ENCODE measurements around the gene PPP1R7.

DNA sequence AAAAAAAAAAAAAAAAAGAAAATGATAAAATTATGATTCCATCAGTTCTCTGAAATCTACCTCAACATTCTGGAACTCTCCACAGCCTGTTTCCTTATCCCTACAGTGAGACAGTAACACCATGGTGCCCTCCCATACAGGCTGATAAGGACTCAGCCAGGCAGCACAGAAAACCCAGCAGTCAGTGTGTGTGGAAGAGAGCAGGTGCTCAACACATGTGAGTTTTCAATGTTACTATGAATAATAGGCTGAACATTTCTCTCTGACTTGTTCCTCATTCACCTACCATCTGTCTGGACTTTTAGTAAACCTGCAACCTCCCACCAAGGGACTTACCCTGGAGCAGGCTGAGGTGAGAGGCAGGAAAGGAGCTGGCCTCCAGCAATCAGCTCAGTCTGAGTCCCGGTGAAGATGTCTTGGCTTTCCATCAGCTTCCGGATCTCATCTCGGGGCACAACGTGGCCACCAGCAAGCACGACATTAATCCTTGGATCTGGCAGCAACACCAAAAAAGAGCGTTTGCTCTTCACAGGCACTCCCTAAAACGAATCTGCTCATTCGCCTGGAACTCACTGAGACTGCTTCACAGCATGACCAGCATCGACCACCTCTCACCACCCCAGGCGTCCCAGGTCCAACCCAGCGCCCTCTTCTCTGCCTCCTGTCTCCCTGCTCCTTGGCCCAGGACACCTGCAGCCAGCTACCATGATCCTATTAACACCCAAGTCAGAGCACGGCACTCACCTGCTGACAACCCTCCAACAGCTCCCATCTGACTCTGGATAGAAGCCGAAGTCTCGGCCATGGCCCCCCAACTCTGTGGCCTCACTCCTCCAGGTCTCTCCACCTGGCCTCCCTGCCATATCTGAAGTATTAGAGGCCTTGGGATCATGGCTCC lies 17.5 kb upstream of the PPP1R7 start:
- TF ChIP-seq, protein P1, sequence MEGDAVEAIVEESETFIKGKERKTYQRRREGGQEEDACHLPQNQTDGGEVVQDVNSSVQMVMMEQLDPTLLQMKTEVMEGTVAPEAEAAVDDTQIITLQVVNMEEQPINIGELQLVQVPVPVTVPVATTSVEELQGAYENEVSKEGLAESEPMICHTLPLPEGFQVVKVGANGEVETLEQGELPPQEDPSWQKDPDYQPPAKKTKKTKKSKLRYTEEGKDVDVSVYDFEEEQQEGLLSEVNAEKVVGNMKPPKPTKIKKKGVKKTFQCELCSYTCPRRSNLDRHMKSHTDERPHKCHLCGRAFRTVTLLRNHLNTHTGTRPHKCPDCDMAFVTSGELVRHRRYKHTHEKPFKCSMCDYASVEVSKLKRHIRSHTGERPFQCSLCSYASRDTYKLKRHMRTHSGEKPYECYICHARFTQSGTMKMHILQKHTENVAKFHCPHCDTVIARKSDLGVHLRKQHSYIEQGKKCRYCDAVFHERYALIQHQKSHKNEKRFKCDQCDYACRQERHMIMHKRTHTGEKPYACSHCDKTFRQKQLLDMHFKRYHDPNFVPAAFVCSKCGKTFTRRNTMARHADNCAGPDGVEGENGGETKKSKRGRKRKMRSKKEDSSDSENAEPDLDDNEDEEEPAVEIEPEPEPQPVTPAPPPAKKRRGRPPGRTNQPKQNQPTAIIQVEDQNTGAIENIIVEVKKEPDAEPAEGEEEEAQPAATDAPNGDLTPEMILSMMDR (tag by site-specific recombination; IDR thresholded peaks at IDR 0.05): no peak
- TF ChIP-seq YY1 (tag by site-specific recombination; IDR thresholded peaks at IDR 0.05) (no peak), ZBTB7A (tag by site-specific recombination; IDR thresholded peaks at IDR 0.05; ENCODE audit: low read depth) (no peak), TCF7L2 (IDR thresholded peaks at IDR 0.05; ENCODE audit: borderline replicate concordance, low read depth, low read length) (no peak), ZNF791 (tag by site-specific recombination; IDR thresholded peaks at IDR 0.05) (no peak), ZNF404 (tag by site-specific recombination; IDR thresholded peaks at IDR 0.05) (no peak), ZBTB21 (tag by site-specific recombination; IDR thresholded peaks at IDR 0.05) (no peak), ZNF184 (tag by site-specific recombination; IDR thresholded peaks at IDR 0.05) (no peak), SETDB1 (IDR thresholded peaks at IDR 0.05; ENCODE audit: insufficient read length, low read length) (no peak)
- TF ChIP-seq, protein P2, sequence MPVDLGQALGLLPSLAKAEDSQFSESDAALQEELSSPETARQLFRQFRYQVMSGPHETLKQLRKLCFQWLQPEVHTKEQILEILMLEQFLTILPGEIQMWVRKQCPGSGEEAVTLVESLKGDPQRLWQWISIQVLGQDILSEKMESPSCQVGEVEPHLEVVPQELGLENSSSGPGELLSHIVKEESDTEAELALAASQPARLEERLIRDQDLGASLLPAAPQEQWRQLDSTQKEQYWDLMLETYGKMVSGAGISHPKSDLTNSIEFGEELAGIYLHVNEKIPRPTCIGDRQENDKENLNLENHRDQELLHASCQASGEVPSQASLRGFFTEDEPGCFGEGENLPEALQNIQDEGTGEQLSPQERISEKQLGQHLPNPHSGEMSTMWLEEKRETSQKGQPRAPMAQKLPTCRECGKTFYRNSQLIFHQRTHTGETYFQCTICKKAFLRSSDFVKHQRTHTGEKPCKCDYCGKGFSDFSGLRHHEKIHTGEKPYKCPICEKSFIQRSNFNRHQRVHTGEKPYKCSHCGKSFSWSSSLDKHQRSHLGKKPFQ (tag by site-specific recombination; IDR thresholded peaks at IDR 0.05): no peak
- TF ChIP-seq, protein P3, sequence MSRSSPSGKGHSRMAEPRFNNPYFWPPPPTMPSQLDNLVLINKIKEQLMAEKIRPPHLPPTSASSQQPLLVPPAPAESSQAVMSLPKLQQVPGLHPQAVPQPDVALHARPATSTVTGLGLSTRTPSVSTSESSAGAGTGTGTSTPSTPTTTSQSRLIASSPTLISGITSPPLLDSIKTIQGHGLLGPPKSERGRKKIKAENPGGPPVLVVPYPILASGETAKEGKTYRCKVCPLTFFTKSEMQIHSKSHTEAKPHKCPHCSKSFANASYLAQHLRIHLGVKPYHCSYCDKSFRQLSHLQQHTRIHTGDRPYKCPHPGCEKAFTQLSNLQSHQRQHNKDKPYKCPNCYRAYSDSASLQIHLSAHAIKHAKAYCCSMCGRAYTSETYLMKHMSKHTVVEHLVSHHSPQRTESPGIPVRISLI (tag by site-specific recombination; IDR thresholded peaks at IDR 0.05): no peak
- TF ChIP-seq, protein P4, sequence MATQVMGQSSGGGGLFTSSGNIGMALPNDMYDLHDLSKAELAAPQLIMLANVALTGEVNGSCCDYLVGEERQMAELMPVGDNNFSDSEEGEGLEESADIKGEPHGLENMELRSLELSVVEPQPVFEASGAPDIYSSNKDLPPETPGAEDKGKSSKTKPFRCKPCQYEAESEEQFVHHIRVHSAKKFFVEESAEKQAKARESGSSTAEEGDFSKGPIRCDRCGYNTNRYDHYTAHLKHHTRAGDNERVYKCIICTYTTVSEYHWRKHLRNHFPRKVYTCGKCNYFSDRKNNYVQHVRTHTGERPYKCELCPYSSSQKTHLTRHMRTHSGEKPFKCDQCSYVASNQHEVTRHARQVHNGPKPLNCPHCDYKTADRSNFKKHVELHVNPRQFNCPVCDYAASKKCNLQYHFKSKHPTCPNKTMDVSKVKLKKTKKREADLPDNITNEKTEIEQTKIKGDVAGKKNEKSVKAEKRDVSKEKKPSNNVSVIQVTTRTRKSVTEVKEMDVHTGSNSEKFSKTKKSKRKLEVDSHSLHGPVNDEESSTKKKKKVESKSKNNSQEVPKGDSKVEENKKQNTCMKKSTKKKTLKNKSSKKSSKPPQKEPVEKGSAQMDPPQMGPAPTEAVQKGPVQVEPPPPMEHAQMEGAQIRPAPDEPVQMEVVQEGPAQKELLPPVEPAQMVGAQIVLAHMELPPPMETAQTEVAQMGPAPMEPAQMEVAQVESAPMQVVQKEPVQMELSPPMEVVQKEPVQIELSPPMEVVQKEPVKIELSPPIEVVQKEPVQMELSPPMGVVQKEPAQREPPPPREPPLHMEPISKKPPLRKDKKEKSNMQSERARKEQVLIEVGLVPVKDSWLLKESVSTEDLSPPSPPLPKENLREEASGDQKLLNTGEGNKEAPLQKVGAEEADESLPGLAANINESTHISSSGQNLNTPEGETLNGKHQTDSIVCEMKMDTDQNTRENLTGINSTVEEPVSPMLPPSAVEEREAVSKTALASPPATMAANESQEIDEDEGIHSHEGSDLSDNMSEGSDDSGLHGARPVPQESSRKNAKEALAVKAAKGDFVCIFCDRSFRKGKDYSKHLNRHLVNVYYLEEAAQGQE (tag by site-specific recombination; IDR thresholded peaks at IDR 0.05): no peak
